Putamen (tissue), 1 donor: ENCODE measurements around the gene KCMF1.

Source experiments
- DNase-seq: peaks from one replicate; pipeline ENCODE4 v3.0.0-alpha.2; 2016; ENCODE audit warnings: low spot score

The KCMF1 gene

DNA sequence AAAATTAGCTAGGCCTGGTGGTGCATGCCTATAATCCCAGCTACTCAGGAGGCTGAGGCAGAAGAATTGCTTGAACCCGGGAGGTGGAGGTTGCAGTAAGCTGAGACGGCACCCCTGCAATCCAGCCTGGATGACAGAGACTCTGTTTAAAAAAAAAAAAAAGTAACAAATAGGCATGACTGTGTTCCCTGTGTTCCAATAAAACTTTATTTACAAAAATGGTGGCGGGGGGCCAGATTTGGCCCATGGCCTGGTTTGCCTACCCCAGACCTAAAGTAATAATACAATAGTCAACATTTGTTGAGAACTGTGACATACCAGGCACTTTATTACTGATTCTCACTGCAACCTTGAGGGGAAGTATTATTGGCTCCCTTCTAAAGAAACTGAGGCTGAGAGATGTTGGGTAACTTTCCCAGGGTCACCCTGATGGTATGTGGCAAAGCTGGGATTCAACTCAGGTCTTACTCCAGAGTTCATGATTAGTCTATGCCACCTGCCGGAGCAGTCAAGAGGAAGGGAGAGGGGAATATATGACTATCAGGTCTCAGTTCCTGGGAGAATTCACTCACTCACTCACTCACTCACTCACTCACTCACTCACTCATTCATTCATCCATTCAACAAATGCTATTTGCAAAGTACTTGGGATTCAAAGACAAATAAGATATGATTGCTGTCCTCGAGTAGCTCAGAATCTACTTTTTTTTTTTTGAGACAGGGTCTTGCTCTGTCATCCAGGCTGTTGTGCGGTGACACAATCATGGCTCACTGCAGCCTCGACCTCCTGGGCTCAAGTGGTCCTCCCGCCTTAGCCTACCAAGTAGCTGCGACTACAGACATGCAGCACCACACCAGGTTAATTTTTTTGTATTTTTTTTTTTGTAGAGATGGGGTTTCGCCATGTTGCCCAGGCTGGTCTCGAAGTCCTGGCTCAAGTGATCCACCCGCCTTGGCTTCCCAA is 14.3 kb upstream of the KCMF1 start:
- DNase-seq, result no peak

DNA sequence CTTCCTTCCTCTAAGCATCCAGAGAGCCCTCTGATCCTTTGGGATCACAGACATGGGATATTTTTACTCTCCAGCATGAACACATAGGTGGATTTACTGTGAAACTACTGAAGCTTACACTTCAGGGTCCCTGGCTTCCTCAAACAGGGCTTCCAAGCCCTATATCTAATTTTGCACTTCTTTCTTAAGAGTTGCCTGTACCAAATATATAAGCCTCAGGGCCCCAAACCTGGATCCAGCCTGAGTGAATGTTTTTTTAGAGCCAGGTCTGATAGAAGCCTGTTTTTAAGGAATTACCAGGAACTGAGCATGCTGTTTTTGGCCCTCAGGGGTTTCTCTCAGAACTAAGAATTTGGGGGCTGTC is 13.2 kb upstream of the KCMF1 start:
- DNase-seq, result no peak

DNA sequence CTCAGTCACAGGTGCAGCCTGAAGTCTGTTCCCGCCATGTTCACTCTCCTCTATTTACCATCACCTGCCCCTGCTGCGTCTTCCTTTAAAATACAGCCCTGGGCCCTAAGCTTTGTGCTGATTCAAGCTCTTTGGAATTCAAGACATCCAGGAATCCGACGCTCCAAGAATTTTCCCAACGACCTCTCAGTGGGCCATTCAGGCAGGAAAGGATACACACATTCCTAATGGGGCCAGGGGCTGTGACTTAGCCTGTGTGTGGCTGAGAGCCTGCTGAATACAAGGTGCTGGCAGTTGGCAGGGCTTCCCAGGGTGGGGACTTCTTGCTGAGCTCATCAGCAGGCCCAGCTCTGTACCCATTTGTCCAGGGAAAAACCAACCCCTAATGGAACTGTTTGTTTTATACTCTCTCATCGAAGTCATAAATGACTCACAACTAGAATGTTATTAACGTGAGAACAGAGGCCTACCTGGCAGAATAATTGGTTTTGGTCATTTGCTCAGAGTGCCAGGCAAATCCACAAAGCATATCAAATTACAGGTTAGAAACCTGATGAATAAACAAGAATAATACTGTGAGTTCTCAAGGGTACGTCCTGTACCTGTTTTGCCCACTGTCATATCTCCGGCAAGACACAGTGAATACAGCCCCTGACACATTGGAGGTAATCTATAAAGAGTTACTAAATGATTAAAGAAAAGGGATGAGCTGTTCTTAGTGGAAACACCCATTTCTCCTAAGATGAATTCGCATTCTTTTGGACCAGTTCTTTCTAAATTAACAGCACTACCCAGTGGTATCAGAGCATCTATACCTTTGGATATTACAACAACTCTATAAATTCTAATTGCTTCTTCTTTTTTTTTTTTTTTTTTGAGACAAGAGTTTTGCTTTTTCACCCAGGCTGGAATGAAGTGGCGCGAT is 12.6 kb upstream of the KCMF1 start:
- no peak for DNase-seq

DNA sequence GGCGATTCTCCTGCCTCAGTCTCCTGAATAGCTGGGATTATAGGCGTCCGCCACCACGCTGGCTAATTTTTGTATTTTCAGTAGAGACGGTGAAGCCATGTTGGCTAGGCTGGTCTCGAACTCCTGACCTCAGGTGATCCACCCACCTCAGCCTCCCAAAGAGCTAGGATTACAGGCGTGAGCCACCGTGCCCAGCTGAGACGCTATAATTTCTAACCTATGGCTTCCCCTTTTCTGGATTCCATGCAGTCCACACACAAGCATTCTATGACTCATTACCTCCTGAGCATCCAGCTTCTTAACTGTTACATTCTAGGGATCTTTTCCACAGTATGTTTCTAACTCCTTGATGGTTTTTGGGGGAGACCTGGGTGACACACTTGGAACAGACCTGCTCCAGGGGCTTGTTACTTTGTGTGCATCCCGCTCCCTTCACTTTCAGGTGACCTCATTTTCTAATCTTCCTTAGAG is 11.8 kb upstream of the KCMF1 start:
- no peak for DNase-seq

DNA sequence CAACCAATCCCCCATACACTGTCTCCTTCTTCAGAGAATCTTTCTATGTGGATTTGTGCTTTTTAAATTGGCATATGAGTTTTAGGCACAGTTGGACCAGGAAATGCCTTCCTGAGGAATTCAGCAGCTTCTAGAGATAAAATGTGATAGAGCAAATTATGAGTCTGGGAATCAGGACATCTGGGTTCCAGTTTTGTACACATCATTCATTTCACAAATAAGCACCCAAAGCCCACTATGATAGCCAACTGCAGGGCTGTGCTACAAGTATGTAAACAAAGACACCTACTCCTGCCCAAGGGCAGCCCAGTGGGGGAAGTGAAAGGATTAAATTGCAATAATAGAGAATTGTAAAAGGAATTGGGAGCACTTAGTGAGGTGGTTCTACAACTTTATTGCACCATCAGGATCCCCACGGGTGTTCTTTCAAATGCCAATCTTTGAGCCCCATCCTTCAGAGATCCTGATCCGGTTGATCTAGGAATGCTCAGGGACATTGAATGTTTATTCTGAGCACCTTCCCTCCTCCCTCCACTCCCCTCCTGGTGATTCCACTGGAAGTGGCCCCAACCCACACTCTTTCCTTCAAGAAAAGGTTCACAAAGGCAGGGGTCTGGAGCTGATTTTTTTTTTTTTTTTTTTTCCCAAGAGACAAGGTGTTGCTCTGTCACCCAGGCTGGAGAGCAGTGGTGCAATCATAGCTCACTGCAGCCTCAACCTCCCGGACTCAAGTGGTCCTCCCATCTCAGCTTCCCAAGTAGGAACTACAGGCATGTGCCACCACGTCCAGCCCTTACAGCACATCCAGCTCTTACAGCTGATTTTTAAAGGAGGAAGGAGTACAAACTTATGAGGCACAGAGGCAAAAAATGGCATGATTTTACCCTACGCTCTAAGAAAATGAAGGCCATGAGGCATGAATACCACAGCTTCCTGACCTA is 11.1 kb upstream of the KCMF1 start:
- no peak for DNase-seq

DNA sequence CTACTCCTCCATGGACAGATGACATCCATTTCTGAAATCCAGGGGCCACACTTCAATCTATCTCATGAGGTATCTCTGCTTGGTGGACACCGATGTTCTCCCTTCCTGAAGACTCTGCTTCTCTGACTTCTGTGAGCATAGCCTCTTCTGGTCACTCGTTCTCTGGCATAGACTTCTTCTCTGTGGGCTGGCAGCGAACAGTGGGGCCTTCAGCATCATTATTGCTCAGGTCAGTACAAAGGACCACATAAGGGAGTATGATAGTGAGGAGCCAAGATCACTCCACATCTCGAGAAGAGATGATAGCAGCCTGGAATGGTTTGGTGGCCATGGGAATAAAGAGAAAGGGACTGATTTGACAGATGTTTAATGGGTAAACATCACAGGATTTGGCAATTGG is 8.0 kb upstream of the KCMF1 start:
- DNase-seq, result no peak

DNA sequence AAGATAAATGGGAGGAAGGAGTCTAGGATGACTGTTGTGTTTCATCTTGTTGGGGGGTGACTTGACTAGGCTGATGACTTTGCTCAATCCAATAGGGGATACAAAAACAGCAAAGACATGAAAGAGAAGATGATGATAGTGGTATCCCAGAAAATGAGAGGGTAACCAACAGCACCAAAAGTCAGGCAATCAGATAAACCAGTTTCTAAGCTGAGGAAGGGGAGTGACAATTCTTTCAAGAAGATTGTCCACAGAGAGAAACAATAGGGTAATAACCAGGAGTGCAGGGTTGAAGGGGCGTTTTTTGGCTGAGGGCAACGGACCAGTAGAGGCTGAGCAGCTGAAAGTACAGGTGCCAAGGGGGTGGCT is 7.7 kb upstream of the KCMF1 start:
- DNase-seq, result no peak

DNA sequence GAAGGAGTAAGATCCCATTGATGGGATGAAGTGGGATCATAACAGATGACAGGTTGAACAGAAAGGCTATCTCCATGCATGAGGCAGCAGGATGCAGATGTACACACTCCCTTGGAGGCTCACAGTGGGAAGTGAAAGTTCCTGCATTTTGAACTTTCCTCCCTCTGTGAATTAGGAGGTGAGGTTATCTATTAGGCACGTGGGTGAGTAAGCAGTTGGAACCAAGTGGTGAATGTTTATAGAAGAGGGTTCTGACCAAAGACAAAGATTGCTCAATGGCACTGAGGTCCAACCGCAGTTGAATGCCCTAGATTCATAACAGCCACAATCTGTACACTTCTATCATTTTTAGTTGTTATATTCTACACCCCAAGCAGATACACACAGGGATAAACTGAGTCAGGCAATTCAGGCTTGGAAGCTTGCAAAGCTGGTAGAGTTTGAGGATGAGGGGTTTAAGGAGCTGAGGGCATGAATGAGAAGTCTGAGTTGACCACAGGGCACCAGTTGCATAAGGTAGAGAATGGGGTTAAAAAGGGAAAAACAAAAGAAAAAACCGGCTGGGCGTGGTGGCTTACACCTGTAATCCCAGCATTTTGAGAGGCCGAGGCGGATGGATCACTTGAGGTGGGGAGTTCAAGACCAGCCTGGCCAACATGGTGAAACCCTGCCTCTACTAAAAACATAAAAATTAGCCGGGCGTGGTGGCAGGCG is 7.1 kb upstream of the KCMF1 start:
- no peak for DNase-seq

DNA sequence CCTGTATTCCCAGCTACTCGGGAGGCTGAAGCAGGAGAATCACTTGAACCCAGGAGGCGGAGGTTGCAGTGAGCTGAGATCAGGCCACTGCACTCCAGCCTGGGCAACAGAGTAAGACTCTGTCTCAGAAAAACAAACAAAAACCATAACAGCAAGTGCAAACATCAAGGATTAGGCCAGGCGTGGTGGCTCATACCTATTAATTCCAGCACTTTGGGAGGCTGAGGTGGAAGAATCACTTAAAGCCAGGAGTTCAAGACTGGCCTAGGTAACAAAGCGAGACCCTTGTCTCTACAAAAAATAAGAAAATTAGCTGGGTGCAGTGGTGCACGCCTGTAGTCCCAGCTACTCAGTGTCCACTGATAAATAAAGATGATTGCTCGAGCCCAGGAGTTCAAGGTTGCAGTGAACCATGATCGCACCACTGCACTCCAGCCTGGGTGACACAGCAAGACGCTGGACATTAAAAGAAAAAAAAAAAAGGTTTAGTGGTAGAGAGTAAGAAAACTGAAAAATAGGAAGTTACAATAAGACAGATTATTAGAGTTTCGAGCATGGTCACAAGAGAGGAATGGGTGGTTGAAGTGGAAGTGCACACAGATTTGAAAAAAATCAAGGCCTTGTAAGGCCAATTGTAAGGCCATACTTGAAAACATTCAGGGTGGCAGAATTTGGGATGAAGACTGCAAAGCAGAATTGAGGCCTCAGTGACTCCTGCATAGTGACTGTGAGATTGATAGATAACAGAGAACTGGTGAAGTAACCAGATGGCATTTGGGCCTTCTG is 6.4 kb upstream of the KCMF1 start:
- no peak for DNase-seq

DNA sequence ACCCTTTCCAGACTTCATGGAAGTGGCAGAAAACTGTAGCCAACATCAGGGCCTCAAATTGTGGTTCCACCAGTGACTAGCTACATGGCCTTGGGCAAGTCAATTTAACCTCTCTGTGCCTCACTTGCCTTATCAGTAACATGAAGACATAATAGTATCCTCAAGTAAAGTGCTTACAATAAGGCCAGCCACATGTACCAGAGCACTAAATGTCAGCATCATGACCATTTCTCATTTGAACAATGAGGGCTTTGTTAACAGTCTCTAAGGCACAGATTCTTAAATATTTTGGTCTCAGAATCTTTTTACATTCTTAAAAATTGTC is 5.8 kb upstream of the KCMF1 start:
- no peak for DNase-seq

DNA sequence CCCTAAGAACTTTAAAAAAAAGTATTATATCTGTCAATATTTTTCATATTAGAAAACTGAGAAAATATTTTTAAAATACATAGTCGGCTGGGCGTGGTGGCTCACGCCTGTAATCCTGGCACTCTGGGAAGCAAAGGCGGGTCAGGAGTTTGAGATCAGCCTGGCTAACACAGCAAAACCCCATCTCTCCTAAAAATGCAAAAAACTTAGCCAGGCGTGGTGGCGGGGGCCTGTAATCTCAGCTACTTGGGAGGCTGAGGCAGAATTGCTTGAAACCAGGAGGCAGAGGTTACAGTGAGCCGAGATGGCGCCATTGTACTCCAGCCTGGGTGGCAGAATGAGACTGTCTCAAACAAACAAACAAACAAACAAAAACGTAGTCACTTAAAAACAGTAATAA is 5.1 kb upstream of the KCMF1 start:
- DNase-seq, result no peak

DNA sequence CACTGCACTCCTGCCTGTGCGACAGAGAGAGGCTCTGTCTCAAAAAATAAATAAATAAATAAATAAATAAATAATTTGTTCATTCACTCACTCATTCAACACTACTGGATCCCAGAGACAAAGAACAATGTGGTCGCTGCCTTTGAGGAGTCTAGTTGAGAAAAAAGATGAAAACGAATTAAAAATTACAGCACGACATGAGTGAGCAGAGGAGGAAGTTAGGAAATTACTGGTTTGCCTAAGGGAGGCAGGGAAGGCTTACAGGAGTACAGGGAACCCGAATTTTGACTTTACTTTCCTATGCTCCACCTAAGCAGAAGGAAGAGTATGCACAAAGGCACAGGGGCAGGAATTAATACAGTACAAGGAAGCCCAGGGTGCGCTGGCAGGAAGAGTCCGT is 4.2 kb upstream of the KCMF1 start:
- DNase-seq, result no peak

DNA sequence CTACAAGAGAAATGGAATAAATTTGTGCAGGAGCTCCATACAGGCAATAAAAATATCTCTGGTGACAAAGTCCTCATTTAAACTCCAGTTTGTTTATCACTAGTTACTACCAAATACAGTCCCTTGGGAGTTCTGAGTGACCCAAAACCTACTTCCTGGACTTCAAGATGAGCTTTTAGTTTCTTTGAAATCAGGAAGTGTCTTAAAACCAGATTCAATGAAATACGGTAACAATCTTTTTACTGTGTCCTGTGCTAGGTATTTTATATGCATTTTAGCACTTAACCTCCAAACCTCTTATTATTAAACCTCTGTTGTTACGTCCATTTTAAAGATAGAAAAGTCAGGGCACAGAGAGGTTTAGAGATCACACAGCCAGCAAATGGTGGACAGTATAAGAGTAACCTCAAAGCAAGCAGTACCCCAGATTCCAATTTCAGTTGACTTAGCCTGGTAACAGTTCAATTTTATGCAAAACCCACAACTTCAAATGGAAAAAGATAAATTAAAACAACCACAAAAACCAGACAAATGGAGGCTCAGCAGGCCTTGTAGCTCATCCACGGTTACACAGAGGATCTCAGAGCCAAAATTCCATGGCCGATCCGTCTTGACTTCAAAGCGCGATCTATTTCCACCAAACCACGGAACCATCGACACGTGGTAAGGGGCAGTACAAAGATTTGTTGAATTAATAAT is 1.3 kb upstream of the KCMF1 start:
- DNase-seq, result peak; percentile 32

DNA sequence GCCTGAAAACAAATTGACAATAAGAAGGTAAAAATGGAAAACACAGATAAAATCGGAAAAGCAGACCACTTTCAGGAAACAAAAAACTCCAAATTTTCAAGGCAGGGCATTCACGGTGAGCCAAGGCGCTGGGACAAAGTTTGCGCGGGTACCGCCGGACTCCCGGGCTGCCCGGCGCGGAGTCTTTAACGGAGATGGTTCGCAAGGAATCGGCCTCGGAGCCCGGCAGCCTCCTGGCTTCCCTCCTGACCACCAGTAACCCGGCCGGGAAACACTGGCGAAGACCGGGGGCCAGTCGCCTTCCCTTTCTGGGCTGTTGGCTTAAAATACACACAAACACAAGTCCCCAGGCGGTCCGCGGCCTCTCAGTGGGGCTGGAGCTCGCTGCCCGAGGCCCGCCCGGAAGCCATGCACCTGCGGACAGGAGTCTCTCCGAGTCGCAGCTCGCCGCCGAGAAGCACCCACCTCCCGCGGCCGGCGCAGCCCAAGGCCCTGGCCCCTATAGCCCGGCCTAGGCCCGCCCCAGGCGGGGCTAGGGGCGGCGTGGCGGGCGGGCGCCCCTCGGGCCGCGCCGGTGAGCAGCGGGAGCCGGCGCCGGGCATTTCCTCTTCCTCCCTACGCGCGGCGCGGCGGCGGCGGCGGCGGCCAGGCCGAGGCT is 622 bp upstream of the KCMF1 start:
- DNase-seq, result peak; percentile 58

DNA sequence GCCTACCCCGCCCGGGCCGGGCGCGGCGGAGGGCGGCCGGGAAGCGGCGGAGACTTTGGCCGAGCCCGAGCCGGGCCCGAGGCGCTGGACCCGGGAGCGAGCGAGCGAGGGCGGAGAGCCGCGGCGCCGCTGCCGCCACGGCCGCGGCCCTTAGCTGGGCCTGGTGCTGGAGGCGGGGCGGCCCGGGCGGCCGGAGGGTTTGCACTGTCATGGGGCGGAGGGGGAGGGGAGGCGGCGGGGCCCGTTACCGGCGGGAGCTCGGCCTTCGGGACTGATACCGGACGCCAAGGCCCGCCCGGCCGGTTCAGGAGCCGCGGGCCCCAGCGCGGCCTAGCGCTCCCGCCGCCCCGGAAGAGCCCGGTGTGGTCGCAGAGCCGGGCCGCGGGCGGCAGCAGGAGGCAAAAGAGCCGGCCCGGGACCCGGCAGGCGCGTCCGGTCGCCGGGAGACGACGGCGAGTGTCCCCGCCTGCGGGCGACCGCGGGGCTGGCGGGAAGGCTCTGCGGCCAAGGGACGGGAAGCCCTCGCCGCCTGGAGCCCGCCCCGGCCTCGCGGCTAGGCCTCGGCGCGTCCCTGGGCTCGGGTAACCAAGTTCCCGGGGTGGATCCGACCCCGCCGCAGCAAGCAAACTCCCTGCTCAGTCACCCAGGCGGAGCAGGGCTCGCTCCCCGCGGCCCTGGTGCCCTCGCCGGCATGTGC is 697 bp downstream of the KCMF1 start:
- peak; percentile 43 for DNase-seq

DNA sequence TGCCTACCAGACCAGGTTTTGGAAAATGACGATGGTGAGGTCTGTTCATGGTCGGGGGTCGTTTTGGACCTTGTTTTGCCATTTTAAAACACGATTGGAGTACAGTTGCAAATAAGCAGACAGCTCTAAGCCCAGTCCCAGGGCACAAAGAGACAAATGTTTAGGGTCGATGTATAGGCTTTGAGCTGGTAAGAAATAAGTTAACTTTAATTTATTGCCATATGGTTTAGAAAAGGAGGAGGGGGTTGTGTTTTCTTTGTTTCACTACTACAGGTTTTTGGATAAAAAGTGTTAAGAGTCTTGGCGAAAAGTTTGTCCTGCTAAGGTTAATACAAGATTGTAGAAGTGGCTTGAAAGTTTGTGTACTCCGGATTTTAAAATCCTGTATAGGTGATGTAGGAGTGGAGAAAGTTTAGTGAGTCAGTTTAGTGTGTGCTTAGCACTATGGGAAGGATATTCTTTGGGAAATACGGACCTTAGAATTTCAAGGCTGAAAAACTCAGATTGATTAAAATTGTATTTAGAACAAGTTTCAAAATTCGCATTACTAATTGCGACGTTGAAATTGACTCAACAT is 1.3 kb downstream of the KCMF1 start:
- DNase-seq, result no peak

DNA sequence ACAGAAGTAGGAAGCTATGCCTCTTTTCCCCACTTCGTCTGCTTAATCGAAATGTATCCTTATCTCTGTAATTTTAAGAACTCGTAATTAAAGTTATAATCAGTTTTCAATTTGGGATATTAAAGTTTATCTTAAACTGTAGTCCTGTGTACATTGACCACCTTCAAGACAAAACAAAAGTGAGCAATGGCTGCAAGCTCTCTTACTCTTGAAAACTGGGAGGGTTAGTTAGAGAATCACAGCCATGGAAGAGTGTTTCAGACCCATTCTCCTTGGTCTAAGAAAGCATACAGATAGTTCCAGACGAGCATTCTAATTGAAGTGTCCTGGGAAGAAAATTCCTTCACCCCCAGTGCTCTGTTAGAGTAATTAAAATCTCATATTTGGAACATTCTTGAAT is 2.0 kb downstream of the KCMF1 start:
- DNase-seq, result no peak

DNA sequence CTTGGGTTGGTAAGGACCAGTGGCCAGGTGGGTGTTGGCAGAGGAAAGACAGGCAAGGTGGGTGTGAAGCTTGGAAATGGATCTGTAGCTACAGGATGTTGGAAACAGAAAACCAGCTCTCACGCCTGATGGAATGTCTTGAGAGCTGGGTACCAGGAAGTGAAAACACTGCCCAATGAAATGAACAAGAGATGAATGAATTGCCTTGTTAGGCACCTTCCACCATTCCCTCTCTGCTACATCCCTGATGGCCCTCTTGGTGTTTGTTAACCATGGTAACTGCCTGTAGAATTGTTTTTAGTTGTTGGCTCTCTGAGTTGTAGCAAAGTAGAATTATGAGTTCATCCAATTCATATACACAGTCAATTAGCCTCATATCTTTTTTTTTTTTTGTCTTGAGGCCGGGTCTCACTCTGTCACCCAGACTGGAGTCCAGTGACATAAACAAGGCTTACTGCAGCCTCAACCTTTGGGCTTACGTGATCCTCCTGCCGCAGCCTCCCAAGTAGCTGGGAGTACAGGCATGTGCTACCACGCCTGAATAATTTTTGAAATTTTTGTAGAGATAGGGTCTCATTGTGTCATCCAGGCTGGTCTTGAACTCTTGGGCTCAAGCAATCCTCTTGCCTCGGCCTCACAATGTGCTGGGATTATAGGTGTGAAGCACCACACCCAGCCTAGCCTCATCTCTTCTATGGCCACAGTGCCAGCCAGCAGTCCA is 9.5 kb downstream of the KCMF1 start:
- DNase-seq, result no peak
